ENCODE data around the gene PCCA.
"Not testable (repeated sequence)": the region's sequence is repeated elsewhere in the genome, so short reads cannot be mapped to it uniquely, and the experiment has no call there.

PCCA gene, protein sequence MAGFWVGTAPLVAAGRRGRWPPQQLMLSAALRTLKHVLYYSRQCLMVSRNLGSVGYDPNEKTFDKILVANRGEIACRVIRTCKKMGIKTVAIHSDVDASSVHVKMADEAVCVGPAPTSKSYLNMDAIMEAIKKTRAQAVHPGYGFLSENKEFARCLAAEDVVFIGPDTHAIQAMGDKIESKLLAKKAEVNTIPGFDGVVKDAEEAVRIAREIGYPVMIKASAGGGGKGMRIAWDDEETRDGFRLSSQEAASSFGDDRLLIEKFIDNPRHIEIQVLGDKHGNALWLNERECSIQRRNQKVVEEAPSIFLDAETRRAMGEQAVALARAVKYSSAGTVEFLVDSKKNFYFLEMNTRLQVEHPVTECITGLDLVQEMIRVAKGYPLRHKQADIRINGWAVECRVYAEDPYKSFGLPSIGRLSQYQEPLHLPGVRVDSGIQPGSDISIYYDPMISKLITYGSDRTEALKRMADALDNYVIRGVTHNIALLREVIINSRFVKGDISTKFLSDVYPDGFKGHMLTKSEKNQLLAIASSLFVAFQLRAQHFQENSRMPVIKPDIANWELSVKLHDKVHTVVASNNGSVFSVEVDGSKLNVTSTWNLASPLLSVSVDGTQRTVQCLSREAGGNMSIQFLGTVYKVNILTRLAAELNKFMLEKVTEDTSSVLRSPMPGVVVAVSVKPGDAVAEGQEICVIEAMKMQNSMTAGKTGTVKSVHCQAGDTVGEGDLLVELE

DNA sequence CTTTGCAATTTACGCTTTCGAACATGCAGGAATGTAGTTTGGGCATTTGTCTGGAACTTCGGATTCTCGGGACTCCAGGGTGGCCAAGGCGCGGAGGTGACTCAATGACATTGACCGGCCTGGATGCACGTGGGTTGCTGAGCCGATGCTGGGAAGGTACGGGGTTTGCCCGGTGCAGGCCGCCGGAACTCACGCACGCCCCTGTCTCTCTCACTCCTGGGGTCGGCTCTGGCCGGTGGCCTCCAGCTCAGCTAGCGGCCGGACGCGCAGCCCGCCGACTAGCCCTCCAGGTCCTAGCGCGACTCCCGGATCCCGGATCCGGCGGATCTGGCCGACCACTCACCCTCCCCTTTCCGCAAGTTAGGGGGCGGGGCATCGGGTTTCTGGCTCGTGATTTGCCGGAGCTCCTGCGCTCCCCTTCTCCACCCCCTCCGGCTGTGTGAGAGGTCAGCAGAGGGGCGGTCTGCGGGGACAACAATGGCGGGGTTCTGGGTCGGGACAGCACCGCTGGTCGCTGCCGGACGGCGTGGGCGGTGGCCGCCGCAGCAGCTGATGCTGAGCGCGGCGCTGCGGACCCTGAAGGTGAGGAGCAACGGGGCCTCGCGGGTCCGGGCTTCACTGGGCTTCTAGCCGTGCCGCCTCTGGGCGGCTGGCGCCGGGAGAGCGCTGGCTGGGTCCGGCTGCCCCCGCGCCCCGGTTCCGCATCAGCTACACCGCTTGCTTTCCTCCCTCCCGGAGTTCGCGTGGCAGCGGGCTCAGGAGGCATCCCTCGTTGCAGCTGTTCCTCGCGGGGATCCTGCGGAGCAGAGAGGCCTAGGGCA lies at the start of gene PCCA:
TSS of gene PCCA (plus strand) at position 450 of the 821 bp plus-strand sequence. CDS start at position 478, 28 bp downstream.
- peak; percentile 95 to 99 (median 98) for DNase-seq

DNA sequence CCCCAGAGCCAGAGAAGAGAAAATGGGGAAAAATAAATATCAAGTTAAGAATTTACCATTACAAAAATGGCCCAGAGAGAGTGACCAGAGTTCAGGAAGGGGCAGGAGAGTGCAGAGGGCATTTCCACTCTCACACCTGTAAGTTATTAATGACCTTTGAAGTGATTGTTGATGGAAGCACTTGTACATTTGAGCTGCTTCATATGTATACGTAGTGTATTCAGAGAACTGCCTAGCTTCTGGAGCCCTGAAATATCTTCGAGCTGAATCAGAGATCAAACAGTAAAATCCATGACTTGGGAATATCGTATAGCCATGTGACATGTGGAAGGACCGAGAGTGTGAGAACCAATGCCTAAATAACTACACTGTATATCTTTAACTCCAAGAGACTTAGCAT lies 49.2 kb upstream of the PCCA start:
- peak in 2 of 3 experiments; percentile 49 to 86 for DNase-seq

DNA sequence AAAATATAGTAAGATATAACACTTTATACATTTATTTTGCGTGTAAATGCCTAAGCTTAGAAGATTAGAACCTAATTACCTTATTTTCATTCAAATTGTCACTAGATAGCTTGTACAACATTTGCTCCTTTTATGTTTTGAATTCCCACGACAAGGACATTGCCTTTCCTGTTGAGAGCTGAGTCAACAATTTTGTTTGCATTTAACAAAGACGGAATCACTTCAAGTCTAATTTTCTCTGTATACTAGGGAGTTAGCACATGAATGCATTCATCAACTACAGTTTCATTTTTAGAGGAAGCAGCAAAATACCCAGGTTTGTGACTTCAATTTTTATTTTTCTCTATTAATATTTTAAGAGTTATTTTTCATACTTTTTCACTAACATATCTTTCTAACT lies 48.7 kb upstream of the PCCA start:
- DNase-seq, result peak; percentile 49 to 91 (median 53)

DNA sequence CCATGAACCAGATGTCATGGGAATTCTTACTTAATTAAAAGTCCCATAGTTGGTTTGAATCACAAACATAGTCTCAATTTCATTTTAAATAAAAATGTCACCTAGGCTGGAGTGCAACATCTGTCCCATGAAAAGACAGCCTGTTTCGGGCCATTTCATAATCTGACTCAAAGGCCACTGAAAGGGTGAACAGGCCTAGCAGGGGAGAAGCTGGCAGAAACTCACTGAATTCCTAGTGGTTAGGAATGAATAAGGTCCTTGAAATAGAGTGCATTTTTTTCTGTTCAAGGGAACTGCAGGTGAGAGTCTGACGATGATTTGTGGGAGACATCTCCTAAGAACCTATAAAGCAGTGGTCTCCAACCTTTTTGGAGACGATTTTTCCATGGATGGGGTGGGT lies 44.0 kb upstream of the PCCA start:
- no peak for DNase-seq

DNA sequence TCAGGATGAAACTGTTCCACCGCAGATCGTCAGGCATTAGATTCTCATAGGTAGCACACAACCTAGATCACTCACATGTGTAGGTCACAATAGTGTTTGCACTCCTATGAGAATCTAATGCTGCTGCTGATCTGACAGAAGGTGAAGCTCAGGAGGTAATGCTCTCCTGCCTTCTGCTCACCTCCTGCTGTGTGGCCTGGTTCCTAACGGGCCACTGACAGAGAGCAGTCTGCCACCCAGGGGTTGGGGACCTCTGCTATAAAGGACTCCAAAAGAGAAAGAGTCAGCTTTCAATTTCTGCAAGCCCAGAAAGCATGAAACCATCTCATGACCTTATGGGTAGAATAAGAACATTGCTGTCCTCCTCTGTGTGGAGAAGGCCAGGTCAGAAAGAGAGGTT lies 43.5 kb upstream of the PCCA start:
- DNase-seq, result no peak

DNA sequence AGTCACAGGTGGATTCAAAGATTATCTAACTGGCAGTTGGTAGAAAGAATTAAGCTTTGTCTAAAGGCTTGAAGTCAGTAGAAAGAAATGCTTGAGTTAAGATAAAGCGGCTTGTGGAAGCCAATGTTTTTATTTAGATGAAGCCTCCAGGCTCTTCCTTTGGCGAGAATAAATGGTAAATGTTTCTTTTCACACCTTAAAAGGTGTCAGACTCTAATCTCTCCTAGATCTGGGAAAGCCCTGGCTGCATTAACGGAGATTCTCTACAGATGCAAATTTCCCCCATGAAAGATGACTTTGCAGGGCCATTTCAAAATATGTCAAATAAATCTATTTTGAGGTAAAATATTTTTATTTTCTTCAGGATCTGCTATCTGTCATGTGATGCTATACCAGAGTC lies 37.8 kb upstream of the PCCA start:
- no peak for DNase-seq

DNA sequence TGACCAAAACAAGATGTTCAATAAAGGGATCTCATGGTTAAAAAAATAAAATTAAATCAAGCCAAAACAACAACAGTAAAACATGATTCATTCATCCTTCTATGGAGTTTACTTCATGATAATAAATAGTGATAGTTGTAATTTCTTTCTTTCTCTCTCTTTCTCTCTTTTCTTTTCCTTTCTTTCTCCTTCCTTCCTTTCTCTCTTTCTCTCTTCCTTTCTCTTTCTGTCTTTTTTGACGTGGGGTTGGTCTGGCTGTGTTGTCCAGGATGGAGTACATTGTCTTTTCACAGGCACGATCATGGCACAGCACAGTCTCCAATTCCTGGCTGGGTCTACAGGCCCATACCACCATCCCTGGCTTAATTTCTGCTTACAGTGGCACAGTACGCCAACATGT lies 29.1 kb upstream of the PCCA start:
- no peak for DNase-seq

DNA sequence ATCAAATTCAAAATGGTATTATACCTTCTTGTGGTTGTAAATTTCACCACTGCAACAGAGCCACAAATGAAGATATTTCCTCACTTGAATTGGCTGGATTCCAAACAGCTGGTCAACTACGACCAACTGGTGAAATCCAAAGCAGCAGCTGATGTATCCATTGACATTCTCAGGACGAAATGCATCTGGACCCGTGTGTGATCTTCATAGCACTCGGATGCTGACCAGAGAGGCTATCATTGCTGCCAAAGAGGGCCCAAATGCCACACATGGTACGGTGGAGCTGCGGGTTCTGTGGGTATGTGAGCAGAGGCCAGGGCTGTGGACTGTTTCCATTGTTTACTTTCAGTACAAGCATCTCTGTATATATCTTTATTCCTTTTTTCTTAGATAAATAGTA lies 25.6 kb upstream of the PCCA start:
- DNase-seq, result peak in 1 of 3 experiments; percentile 23

DNA sequence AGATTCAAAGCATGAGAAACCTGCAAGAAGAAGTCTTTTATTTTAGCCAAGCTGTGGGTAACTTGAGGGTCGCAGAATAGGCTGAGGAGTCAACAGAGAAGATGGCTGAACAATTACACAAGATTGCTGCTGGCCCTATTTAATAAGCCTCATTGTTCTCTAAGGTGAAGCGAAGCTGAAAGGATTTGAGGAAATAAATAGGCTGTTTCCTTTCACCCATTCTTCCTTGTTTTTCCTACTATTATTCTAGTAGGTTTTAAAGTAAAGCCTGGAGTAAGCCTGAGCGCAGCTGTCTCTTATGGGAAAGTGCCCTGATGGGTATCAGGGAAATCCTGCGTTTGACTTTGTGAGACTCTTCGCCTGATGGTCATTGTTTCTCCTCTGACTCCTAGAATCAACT lies 25.0 kb upstream of the PCCA start:
- no peak for DNase-seq

DNA sequence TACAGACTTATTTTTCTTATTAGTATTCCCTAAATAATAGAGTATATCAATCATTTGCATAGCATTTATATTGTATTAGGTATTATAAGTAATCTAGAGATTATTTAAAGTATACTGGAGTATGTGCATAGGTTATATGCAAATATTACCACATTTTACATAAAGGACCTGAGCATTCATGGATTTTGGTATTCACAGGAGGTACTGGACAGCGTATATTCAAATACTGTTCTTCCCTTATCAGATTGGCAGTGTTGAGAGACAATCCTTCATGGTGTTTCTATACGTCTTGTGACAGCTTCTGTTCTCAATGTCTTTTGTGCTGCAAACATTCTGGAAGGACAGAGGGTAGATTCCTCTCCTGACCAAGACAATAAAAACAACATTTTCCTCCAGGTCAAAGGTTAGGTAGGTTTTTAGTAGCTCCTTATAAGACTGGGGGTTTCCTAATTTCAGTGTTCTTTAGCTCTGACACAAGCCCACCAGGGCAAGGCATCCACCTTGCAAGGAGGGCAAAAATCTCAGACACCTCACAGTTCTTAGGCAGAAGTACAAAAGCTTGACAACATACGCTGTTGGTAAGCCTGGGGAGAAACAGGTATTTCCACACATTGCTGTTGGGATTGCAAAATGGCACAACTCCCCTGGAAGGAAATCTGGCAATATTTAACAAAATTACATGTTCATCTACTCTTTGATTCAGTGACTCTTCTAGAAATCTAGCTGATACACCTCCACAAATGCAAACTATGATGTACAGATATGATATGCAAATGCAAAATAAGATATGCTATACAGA lies 20.6 kb upstream of the PCCA start:
- DNase-seq, result no peak

DNA sequence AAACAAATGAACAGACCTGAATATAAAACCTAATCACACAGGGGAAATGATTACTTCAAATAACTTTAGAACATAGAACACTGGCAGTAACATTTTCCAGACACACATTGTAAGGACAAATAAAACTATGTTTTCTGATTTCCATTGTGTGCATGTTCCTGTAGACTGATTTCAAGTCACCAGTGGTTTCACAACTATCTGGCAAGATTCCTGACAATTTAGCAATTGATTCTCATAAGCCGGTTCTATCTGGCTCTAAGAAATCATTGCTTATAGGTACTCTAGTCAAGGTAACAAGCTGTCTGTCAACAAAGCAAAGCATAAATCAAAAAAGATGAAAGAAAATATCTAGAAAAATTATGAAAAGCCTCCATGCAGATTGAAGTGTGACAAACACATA lies 19.6 kb upstream of the PCCA start:
- DNase-seq, result no peak

DNA sequence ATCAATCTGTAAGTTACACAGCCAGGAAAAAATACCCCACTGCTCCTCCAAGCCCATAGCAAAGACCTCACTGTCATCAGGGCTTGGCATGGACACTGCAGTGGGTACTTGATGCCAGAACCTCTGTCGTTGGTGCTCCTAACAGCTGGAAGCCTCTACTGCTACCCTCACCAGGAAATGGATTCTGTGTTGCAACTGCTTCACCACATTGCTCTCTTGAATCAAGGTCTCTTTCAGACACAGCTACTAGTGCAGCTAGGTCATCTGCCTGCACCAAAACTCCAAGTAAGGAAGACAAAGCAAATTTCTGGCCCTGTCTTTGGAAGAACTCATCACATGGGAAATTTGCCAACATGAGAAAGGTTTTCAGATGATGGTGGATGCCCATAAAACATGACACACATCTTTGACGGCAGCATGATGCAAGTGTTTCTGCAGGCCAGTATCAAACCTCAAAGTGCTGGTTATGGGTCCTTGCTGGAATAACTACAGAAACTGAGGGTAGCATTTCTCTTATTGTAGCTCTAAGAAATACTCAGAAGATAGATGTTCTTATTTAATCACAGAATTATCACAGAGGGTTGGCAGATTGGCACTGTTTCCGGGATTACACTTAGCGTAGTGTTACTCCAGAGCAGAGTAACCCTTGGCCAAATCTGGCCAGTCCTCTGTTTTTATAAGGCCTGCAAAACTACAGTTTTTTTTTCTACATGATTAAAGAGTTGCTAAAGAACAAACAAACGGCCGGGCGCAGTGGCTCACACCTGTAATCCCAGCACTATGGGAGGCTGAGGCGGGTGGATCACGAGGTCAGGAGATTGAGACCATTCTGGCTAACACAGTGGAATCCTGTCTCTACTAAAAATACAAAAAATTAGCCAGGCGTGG lies 12.9 kb upstream of the PCCA start:
- no peak for DNase-seq

DNA sequence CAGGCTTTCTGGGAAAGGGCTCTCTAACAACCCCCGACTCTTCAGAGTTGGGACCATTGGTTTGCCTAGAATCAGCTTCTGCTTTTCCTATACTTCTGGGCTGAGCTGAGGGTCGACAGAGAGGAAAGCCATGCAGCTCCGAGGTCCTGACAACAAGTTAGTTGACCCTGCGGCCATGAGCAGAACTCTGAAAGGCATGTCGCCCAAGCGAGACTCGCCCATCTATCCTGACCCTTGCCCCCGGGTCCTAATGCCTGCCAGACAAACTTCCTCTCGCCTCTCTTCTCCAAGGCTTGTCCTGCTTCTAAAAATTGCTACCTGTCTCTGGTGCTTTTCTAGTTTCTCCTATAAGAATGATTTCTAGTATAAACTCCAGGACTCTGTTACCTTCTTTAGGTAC lies 9.9 kb upstream of the PCCA start:
- not testable (repeated sequence) for DNase-seq

DNA sequence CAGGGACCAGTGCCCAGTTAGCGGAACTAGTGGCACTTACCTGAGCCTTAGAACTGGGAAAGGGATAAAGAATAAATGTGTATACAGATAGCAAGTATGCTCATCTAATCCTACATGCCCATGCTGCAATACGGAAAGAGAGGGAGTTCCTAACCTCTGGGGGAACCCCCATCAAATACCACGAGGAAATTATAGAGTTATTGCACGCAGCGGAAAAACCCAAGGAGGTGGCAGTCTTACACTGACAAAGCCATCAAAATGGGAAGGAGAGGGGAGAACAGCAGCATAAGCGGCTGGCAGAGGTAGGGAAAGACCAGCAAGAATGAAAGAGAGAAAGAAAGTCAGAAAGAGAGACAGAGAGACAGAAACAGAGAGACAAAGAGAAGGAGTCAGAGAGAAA lies 5.5 kb upstream of the PCCA start:
- DNase-seq, result not testable (repeated sequence)

DNA sequence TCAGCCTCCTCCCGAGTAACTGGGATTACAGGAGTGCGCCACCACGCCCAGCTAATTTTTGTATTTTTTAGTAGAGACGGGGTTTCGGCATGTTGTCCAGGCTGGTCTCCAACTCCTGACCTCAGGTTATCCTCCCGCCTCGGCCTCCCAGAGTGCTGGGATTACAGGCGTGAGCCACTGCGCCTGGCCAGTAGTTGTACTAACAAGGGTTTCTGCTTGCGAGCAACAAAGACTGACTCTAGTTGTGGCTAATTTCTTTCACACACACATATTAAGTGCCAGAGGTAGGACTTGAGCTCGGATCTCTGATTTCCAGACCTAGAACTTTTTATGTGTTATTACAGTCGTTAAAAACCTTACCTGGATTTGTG lies 635 bp upstream of the PCCA start:
- DNase-seq, result no peak

DNA sequence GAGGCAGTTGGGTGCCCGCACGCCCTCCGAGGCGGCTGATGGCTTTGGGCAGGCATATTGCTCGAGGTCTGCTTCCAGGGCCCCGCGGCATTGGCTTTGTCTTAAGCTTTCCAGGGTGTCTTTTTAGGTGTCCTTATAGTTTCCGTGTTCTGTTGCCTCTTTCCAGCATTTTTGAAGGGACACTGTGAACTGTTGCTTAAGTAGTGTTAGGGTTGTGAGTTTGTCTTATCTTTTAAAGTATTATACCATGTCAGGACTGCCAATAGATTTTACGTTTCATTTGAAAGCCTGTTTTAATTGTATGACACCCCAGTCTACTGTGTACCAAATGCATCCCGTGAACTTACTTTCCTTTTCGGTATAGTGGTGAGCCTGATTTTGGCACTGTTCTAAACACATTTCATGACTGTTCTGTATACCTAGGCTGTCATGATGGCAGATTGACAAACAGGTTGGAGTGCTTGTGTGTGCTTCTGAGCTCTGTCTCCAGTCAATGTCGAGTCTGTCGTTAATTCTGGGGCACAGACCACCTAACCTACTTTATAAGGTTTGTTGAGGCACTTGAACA lies 656 bp downstream of the PCCA start:
- DNase-seq, result peak in 2 of 3 experiments; percentile 46 to 85

DNA sequence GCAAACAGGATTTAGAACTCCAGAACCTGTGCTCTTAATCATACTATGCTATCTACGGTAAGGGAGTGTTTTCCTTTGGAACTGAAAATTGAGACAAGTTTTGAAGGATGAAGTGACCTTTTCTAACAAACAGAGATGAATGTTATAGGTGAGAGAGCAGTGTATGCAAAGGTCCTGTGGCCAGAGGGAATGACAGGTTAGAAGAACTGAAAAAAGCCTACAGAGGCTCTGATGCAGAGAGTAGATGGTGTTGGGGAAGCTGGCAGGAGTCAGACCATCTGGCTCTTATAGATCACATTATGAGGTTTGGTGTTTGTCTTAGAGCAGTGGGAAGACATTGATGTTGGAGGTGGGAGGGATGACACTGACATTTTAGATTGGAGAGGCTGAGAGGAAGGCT lies 2.0 kb downstream of the PCCA start:
- no peak for DNase-seq

DNA sequence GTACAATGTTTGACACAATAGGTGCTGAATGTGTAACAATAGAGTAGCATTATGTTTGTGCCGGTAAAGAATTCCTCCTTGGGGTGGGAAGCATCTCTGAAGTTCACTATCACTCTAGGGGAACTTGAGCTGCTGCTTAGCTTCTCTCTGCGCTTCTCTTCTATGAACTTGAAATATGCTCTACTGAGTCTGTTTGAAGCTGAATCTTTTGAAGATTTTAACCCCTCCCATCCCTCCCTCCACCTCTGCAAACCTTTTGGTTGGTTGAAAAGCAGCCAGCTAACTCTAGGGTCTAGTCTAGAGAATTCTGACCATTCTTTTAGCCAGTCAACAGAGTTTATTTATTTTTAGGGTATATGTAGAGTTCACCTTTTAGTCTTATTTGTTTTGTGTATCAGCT lies 2.5 kb downstream of the PCCA start:
- DNase-seq, result no peak

DNA sequence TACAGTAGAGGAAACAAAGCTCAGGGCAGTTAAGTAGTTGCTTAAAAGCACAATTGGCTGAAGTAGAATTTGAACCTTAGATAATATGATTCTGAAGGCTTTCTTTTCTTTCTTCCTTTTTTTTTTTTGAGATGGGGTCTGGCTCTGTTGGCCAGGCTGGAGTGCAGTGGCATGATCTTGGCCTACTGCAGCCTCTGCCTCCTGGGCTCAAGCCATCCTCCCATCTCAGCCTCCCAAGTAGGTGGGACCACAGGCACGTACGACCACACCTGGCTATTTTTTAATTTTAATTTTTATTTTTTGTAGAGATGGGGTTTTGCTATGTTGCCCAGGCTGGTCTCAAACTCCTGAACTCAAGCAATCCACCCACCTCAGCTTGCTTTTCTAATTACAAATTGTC lies 3.4 kb downstream of the PCCA start:
- DNase-seq, result not testable (repeated sequence)

DNA sequence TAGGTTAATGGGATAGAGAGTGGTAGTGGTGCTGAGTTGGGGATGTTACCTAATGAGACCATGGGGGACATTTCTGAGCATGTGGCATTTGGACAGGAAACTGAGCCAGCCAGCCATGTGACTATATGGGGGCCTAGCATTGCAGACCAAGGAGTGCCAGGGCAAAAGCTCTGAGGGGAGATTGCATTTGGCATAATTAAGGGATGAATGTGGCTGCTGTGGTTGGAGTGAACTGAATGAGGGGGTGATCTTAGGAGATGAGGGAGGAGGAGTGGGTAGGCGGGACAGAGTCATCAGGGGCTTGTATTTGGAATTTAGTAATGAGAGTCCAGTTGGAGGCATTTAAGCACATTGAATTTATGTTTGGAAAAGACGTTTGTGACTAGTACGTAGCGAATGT lies 6.6 kb downstream of the PCCA start:
- no peak for DNase-seq

DNA sequence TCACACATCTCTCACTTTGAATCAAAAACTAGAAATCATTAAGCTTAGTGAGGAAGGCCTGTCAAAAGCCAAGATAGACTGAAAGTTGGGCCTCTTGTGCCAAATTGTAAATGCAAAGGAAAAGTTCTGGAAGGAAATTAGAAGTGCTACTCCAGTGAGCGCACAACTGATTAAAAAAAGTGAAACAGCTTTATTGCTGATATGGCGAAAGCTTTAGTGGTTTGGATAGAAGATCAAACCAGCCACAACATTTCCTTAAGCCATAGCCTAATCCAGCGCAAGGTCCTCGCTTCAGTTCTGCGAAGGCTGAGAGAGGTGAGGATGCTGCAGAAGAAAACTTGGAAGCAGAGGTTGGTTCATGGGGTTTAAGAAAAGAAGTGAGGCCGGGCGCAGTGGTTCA lies 7.6 kb downstream of the PCCA start:
- DNase-seq, result no peak
